Esophagus squamous epithelium (tissue), 4 donors: ENCODE measurements around the gene BACH2.

Source experiments
- CTCF ChIP-seq, 6 experiments: fragments of 450-650 bp in 4 of 6; fragments of 200-600 bp in 2 of 6; sonication (generic) in 2 of 6; IDR thresholded peaks; one replicate each; pipeline ENCODE4 v1.5.1; 2016 to 2019; ENCODE audit warnings: antibody characterized with exemption in 6 of 6, mild to moderate bottlenecking in 4 of 6, moderate library complexity in 4 of 6
- POLR2A ChIP-seq, 4 donors: fragments of 450-650 bp; IDR thresholded peaks; one replicate each; pipeline ENCODE4 v1.6.1; 2017; ENCODE audit warnings: antibody characterized with exemption in 4 of 4, mild to moderate bottlenecking in 4 of 4, moderate library complexity in 3 of 4

DNA sequence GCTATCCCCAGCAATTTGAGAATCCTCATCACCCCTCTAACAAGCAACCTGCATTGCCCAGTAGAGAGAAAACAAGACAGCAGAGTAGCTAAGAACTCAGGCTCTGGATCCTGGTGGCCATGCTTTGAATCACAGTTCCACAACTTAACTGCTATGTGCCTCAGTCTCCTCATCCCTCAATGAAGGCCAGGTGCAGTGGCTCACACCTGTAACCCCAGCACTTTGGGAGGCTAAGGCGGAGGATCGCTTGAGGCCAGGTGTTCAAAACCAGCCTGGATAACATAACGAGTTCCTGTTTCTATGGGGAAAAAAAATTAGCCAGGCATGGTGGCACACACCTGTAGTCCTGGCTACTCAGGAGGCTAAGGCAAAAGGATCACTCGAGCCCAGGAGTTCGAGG, 23.7 kb downstream of the BACH2 start:
- no peak for TF ChIP-seq CTCF (IDR thresholded peaks at IDR 0.05)
- TF ChIP-seq POLR2A (IDR thresholded peaks at IDR 0.05), result no peak
